Measurements from ENCODE around the gene SCG2.

DNA sequence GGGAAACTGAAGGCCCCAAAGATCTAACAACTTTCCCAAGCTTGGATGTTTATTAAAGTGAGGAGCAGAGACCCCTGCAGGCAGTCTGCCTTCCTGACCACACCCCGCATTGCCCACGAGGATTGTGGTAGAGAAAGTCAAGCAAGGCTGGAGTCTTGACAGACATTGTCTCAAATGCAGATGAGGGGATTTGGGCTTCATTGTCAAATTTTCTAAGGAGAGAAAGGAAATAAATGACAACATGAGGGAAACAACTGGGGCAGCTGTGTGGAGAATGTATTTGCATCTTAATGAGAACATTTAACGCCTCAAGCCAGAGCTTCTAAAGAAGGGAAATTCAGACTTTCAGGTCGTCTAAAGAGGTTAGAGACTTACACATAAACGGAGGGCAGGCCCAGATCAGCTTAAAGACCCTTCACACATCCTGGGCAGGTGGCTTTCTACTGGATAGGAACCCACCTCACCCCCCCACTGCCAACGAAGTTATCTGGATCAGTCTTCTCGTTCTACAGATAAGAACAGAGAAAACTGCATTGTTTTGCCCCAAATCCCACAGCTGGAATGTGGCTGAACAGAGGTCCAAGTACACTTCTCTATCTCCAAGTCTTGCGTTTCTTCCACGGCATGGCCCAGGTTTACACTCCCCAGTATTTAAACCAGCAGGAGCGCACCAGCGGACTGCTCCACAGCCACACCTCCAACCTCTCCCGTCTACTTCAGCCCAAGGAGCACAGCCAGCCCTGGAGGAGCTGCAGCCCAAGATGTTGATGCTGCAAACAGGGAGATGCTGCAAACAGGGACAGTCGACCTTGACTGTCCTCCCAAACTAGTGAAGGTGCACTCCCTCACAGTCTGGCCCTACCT is 16.2 kb upstream of the SCG2 start:
- TF ChIP-seq, protein P1, sequence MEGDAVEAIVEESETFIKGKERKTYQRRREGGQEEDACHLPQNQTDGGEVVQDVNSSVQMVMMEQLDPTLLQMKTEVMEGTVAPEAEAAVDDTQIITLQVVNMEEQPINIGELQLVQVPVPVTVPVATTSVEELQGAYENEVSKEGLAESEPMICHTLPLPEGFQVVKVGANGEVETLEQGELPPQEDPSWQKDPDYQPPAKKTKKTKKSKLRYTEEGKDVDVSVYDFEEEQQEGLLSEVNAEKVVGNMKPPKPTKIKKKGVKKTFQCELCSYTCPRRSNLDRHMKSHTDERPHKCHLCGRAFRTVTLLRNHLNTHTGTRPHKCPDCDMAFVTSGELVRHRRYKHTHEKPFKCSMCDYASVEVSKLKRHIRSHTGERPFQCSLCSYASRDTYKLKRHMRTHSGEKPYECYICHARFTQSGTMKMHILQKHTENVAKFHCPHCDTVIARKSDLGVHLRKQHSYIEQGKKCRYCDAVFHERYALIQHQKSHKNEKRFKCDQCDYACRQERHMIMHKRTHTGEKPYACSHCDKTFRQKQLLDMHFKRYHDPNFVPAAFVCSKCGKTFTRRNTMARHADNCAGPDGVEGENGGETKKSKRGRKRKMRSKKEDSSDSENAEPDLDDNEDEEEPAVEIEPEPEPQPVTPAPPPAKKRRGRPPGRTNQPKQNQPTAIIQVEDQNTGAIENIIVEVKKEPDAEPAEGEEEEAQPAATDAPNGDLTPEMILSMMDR (conservative IDR thresholded peaks at IDR 0.05; ENCODE audit: low read depth, low read length), result no peak
- no peak for TF ChIP-seq POLR2A (IDR thresholded peaks at IDR 0.05; ENCODE audit: low read depth, low read length)
- TF ChIP-seq RAD21 (IDR thresholded peaks at IDR 0.05; ENCODE audit: low read length), result no peak
- TF ChIP-seq, protein P2, sequence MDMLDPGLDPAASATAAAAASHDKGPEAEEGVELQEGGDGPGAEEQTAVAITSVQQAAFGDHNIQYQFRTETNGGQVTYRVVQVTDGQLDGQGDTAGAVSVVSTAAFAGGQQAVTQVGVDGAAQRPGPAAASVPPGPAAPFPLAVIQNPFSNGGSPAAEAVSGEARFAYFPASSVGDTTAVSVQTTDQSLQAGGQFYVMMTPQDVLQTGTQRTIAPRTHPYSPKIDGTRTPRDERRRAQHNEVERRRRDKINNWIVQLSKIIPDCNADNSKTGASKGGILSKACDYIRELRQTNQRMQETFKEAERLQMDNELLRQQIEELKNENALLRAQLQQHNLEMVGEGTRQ (IDR thresholded peaks at IDR 0.05; ENCODE audit: low read depth, low read length), result no peak
- no peak for TF ChIP-seq BHLHE40 (IDR thresholded peaks at IDR 0.05; ENCODE audit: low read depth, low read length)
- TF ChIP-seq SMC3 (IDR thresholded peaks at IDR 0.05; ENCODE audit: low read depth, low read length), result no peak
- TF ChIP-seq MAFK (IDR thresholded peaks at IDR 0.05; ENCODE audit: low read depth, low read length), result no peak
- no peak for TF ChIP-seq MXI1 (IDR thresholded peaks at IDR 0.05; ENCODE audit: borderline replicate concordance, low read depth, low read length)
- TF ChIP-seq CEBPB (IDR thresholded peaks at IDR 0.05; ENCODE audit: low read depth, low read length), result no peak
- TF ChIP-seq, protein P3, sequence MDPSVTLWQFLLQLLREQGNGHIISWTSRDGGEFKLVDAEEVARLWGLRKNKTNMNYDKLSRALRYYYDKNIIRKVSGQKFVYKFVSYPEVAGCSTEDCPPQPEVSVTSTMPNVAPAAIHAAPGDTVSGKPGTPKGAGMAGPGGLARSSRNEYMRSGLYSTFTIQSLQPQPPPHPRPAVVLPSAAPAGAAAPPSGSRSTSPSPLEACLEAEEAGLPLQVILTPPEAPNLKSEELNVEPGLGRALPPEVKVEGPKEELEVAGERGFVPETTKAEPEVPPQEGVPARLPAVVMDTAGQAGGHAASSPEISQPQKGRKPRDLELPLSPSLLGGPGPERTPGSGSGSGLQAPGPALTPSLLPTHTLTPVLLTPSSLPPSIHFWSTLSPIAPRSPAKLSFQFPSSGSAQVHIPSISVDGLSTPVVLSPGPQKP (IDR thresholded peaks at IDR 0.05; ENCODE audit: borderline replicate concordance, low read depth, low read length), result no peak
- TF ChIP-seq CHD1 (IDR thresholded peaks at IDR 0.05; ENCODE audit: low read depth, low read length), result no peak

Data from IMR-90 (cell line).